Spleen (tissue), 11 donors: ENCODE results near the gene FOXP1. TPM values are rescaled to one million over a fixed set of nuclear protein-coding genes. Genes with fewer than 3 reads are reported as not detected.

ENCODE experiments used
- DNase-seq: peaks from one replicate; pipeline ENCODE4 v3.0.0-alpha.2; 2020
- H3K27ac ChIP-seq, 8 donors: fragments of 200-600 bp; sonication (generic) in 7 of 8; 1 replicate in 4 of 8; 2 replicates in 4 of 8; pipeline versions ENCODE4 v1.5.0 to v1.8.0; 2016 to 2021; ENCODE audit warnings: inconsistent platforms in 4 of 8, mild to moderate bottlenecking in 4 of 8, moderate library complexity in 1 of 8
- H3K27me3 ChIP-seq, 7 donors: fragments of 200-600 bp; sonication (generic) in 6 of 7; replicated peaks in 1 of 7; 1 replicate in 4 of 7; 2 replicates in 3 of 7; pipeline versions ENCODE4 v1.5.0 to v1.8.0; 2016 to 2021; ENCODE audit warnings: inconsistent platforms in 3 of 7, mild to moderate bottlenecking in 1 of 7
- H3K36me3 ChIP-seq, 6 donors: fragments of 200-600 bp; sonication (generic) in 5 of 6; 1 replicate in 4 of 6; 2 replicates in 2 of 6; pipeline versions ENCODE4 v1.5.0 to v1.8.0; 2016 to 2021; ENCODE audit warnings: inconsistent platforms in 2 of 6
- H3K4me1 ChIP-seq, 6 donors: fragments of 200-600 bp; sonication (generic) in 5 of 6; 1 replicate in 3 of 6; 2 replicates in 3 of 6; pipeline versions ENCODE4 v1.5.0 to v1.8.0; 2016 to 2021; ENCODE audit warnings: inconsistent platforms in 3 of 6
- H3K4me3 ChIP-seq, 8 donors: fragments of 200-600 bp; sonication (generic) in 7 of 8; 1 replicate in 4 of 8; 2 replicates in 4 of 8; pipeline versions ENCODE4 v1.5.0 to v1.8.0; 2016 to 2021; ENCODE audit warnings: inconsistent platforms in 4 of 8, mild to moderate bottlenecking in 4 of 8, moderate library complexity in 2 of 8
- H3K9me3 ChIP-seq, 8 donors: fragments of 200-600 bp; sonication (generic) in 7 of 8; 1 replicate in 4 of 8; 2 replicates in 4 of 8; pipeline versions ENCODE4 v1.5.0 to v1.8.0; 2016 to 2021; ENCODE audit warnings: inconsistent platforms in 4 of 8
- CTCF ChIP-seq, 11 experiments: fragments of 200-600 bp in 7 of 11; fragments of 450-650 bp in 4 of 11; sonication (generic) in 4 of 11; IDR thresholded peaks in 8 of 11; conservative IDR thresholded peaks in 3 of 11; 1 replicate in 7 of 11; 2 replicates in 4 of 11; pipeline versions ENCODE4 v1.4.0 to v1.8.0; 2016 to 2021; ENCODE audit warnings: antibody characterized with exemption in 11 of 11, inconsistent platforms in 4 of 11, mild to moderate bottlenecking in 1 of 11
- POLR2A ChIP-seq, 3 donors: fragments of 450-650 bp; IDR thresholded peaks; one replicate each; pipeline ENCODE4 v1.5.1; 2017; ENCODE audit warnings: antibody characterized with exemption in 3 of 3, mild to moderate bottlenecking in 1 of 3
- POLR2AphosphoS5 ChIP-seq, 3 donors: sonication (generic); formaldehyde crosslinking; IDR thresholded peaks; one replicate each; pipeline ENCODE4 v1.5.1; 2017; ENCODE audit warnings: antibody characterized with exemption in 3 of 3
- WGBS, 5 donors: extraction: QIAGEN DNeasy Blood & Tissue Kit in 3 of 5; methylation state at CpG; one replicate each; pipeline versions ENCODE4 v1.1.5 to v1.1.7; 2013 to 2018; 5-methylcytosine and 5-hydroxymethylcytosine counted together
- intact Hi-C: fragments of 100-400 bp; cut with DNase I; formaldehyde crosslinking; loops from one replicate; pipeline ENCODE4 v1.15.0; 2023; ENCODE audit warnings: low total_unique reads
- polyA plus RNA-seq, 3 donors: library from polyadenylated mRNA; stranded (reverse); fragments of 200-250 nt; gene quantifications; one replicate each; pipeline ENCODE4 v1.2.1, GENCODE V29; 2013
- total RNA-seq, 7 donors: library from RNA; depleted of rRNA in 3 of 7; stranded (reverse); fragments of >200 nt in 3 of 7; fragmentation: NEBNext Ultra II Directional in 4 of 7; extraction: Animal tissue kit (Norgen Biotek cat#: 25700) in 4 of 7; gene quantifications; one replicate each; pipeline versions ENCODE4 v1.1.0 to v1.2.1, GENCODE V29; 2016 to 2021
- donor health status: healthy with polysubstance abuse.
- donor health status: DM: no; HTN: no; CAD: no; lungs with moderate emphysema.
- donor health status: DM: no; HTN: no; CAD: no.
- donor health status: Bipolar disorder and iron deficiency.
- donor health status: healthy.
- donor health status: DM: no; HTN: no; CAD: no.
- donor health status: DM: yes; HTN: yes; CAD: no.

FOXP1 gene
- total and polyA plus RNA-seq, 10 donors = 11.1 to 202 (median 153) TPM

GRCh38 chr3:71378509-71378908 lies 205.0 kb downstream of the FOXP1 start:
- Histone ChIP-seq H3K4me3 (no peak overlapping the region), H3K36me3 (no peaks in the 10 kb centered on the region), H3K27ac (no peak overlapping the region), H3K4me1 (peaks cover 0 to 55% (median 9%) of the 10 kb centered on the region in 6 donors), H3K27me3 (no peaks in the 10 kb centered on the region), H3K9me3 (no peaks in the 10 kb centered on the region)
- TF ChIP-seq POLR2A (IDR thresholded peaks at IDR 0.05) = no peak
- TF ChIP-seq CTCF (IDR thresholded peaks at IDR 0.05 in 8 of 11, conservative IDR thresholded peaks at IDR 0.05 in 3 of 11) = no peak
- TF ChIP-seq POLR2AphosphoS5 (IDR thresholded peaks at IDR 0.05) = no peak
- intact Hi-C loops = no loop called here
- no peak for DNase-seq
- WGBS, 5 donors = 92 to 100% (median 96%) methylated on average over 1 of the region's 1 CpG

- no peaks in the 10 kb centered on the region for H3K36me3 ChIP-seq
- TF ChIP-seq CTCF (IDR thresholded peaks at IDR 0.05 in 8 of 11, conservative IDR thresholded peaks at IDR 0.05 in 3 of 11) = no peak
- TF ChIP-seq POLR2A (IDR thresholded peaks at IDR 0.05) = no peak
- no peak for TF ChIP-seq POLR2AphosphoS5 (IDR thresholded peaks at IDR 0.05)
- peaks cover 0 to 66% (median 9%) of the 10 kb centered on the region in 6 donors for H3K4me1 ChIP-seq
- H3K27me3 ChIP-seq = no peaks in the 10 kb centered on the region
- H3K9me3 ChIP-seq = no peaks in the 10 kb centered on the region
- 55 to 85% (median 77%) methylated on average over 4 of the region's 4 CpGs for WGBS, 5 donors
- intact Hi-C loops = no loop called here
- H3K27ac ChIP-seq = peak overlapping the region in 6 of 8 donors; percentile 15 to 62 (median 46)
- no peak for DNase-seq
- H3K4me3 ChIP-seq = no peak overlapping the region
Measured at GRCh38 chr3:71376911-71377310, 206.6 kb downstream of the FOXP1 start.

DNA sequence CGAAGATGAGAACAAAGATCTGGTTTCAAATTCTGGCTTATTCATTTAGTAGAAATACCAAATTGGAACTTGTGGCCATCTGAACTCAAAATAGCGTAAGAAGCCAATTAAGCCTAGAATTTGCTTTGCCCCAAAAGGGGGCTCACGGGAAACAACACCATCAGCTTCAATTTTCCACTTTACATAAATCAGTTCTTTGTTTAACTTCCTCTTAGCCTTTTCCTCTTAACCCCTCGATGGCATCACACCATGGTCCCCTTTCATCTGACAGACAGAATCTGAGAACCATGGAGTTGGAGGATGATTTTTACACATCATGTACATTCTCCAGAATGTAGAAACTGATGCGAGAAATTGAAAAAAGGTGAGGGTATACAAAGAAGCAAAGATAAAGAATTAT lies 207.0 kb downstream of the FOXP1 start:
- intact Hi-C loops = no loop called here
- 62 to 68% (median 65%) methylated on average over 5 of the region's 5 CpGs for WGBS, 5 donors
- Histone ChIP-seq H3K36me3 (no peaks in the 10 kb centered on the region), H3K27ac (peak overlapping the region in 6 of 8 donors; percentile 15 to 62 (median 46)), H3K4me3 (no peak overlapping the region), H3K9me3 (no peaks in the 10 kb centered on the region), H3K4me1 (peaks cover 0 to 67% (median 9%) of the 10 kb centered on the region in 6 donors), H3K27me3 (no peaks in the 10 kb centered on the region)
- no peak for TF ChIP-seq CTCF (IDR thresholded peaks at IDR 0.05 in 8 of 11, conservative IDR thresholded peaks at IDR 0.05 in 3 of 11)
- TF ChIP-seq POLR2AphosphoS5 (IDR thresholded peaks at IDR 0.05) = no peak
- no peak for TF ChIP-seq POLR2A (IDR thresholded peaks at IDR 0.05)
- DNase-seq = no peak

DNA sequence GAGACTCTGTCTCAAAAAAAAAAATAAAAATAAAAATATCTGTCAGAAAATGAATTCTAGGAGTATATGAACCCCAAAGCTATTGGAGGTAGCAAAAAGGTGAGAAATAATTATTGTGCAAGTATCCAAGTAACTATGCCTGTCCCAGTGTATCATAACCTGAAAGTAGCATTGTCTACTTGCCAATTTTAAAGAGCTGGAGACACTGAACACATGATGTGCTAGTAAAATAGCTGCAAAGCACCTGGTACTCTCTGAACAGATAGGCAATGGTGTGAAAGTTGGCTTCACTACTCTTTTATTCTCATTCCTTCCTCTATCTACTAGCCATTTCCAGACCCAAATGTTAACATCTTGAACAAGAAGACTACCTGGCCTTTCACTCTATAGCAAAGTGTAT lies 208.9 kb downstream of the FOXP1 start:
- H3K36me3 ChIP-seq = no peaks in the 10 kb centered on the region
- H3K27me3 ChIP-seq = no peaks in the 10 kb centered on the region
- intact Hi-C loops = no loop called here
- peaks cover 0 to 79% (median 9%) of the 10 kb centered on the region in 6 donors for H3K4me1 ChIP-seq
- no peak overlapping the region for H3K27ac ChIP-seq
- H3K9me3 ChIP-seq = no peaks in the 10 kb centered on the region
- no peak overlapping the region for H3K4me3 ChIP-seq
- TF ChIP-seq CTCF (IDR thresholded peaks at IDR 0.05 in 8 of 11, conservative IDR thresholded peaks at IDR 0.05 in 3 of 11) = no peak
- no peak for TF ChIP-seq POLR2A (IDR thresholded peaks at IDR 0.05)
- TF ChIP-seq POLR2AphosphoS5 (IDR thresholded peaks at IDR 0.05) = no peak
- DNase-seq = no peak
